ENCODE measurements around the gene PDE8B. TPM values are rescaled to one million over a fixed set of nuclear protein-coding genes. Genes with fewer than 3 reads are reported as not detected.

Gene PDE8B
- total and polyA plus RNA-seq, 2 experiments from 2014 or later, result 0.45 to 0.91 TPM

DNA sequence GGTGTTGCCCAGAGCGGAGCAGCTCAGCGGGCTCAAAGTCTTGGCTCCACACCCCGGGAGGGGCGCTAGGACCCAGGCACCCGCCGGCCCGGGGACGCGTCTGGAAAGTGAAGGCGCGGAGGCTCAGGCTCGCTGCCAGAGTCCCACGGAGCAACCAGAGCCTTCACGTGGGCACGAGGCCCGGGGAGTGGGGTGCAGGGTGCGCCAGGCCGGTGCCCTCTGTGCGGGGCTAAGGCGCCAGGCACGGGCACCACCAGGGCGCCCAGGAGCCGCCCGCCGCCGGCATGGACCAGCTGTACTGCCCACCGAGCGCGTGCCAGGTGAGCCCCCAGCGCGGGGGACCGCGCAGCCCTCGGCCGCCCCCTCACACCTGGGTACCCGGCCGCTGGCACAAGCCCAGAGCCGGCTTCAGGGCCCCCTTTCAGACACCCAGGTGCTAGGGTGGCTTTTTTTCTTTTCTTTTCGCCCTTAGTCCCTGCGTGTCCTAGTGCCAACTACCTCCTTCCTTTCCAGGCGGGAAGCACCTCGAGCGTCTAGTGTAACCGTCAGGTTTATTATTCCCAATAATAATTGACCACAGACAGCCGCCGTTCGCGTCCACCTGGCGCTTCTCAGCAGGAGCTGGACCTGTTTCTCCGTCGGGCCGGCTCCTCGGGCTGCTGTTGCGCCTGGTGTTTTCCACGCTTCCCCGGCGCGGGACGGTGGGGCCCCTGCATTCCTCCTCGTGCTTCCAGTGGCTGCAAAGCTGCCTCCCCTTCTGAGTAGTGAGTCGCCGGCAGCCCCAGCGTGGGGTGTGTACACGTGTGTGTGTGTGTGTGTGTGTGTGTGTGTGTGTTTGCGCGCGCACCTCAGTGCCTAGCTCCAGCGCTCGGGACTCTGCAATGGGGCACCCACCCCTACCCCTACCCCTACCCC is 30.1 kb upstream of the PDE8B start:
- H2AFZ ChIP-seq, result peak overlapping the region; percentile 96

DNA sequence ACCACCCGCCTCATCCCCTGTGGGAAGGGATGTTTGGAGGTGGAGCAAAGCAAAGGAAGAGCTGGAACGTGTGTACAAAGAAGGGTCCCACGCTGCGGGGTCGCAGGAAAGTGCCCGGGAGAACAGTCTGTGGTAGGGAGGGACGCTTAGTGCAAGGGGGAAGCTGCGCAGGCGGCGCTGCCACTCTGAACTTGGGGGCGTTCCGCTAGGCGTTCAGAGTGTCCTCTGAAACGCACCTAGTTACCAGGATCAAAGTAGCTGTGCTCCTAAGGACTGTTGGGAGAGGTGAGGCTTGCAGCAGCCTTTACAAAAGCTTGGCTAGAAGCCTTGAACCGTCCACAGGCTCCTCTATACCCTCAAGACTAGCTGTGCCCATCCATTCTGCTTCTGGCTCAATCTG is 29.3 kb upstream of the PDE8B start:
- peak overlapping the region; percentile 91 for H3K4me2 ChIP-seq
- peak overlapping the region; percentile 78; the same call in 1 of the 2 replicates for H2AFZ ChIP-seq
- no peaks in the 10 kb centered on the region for H3K79me2 ChIP-seq (replicated peaks; ENCODE audit: insufficient read depth)
- Mint-ChIP-seq H3K36me3 (ENCODE audit: low read depth) (no peaks in the 10 kb centered on the region), H3K27ac (no peak overlapping the region), H3K9me3 (no peaks in the 10 kb centered on the region), H3K27me3 (ENCODE audit: insufficient read depth, low read depth, poor library complexity) (peaks cover 32% of the 10 kb centered on the region), H3K4me1 (no peaks in the 10 kb centered on the region), H3K4me3 (peak overlapping the region; percentile 75)
- ATAC-seq, result peak; percentile 73
- H3K27ac ChIP-seq (ENCODE audit: low read depth), result no peak overlapping the region
- no peaks in the 10 kb centered on the region for H3K36me3 ChIP-seq (ENCODE audit: insufficient read depth)
- H3K9me2 ChIP-seq (ENCODE audit: insufficient read depth), result no peaks in the 10 kb centered on the region; the same call in 1 of the 2 replicates
- peak; percentile 58 for DNase-seq (ENCODE audit: low spot score)
- H3K4me1 ChIP-seq (ENCODE audit: insufficient read depth), result peaks cover 4% of the 10 kb centered on the region; the same call in 1 of the 2 replicates
- H4K20me1 ChIP-seq (replicated peaks; ENCODE audit: insufficient read depth), result peaks cover 7% of the 10 kb centered on the region
- H3F3A ChIP-seq (replicated peaks; ENCODE audit: low read depth), result no peaks in the 10 kb centered on the region
- peak overlapping the region; percentile 75 for H3K4me3 ChIP-seq
- H3K27me3 ChIP-seq (ENCODE audit: insufficient read depth), result peaks cover 42% of the 10 kb centered on the region
- TF ChIP-seq EZH2 (IDR thresholded peaks at IDR 0.05; ENCODE audit: low read depth, unreplicated experiment) (peak; percentile 22), EZH2phosphoT487 (IDR thresholded peaks at IDR 0.05; ENCODE audit: unreplicated experiment) (no peak)

More for the DNA sequence above, 30.1 kb upstream of the PDE8B start:
- H3K4me3 Mint-ChIP-seq, result peak overlapping the region; percentile 75
- H3K4me1 Mint-ChIP-seq, result no peaks in the 10 kb centered on the region
- TF ChIP-seq ZNF331 (CRISPR knock-in tag; IDR thresholded peaks at IDR 0.05; ENCODE audit: low read depth) (no peak), STAT1 (IDR thresholded peaks at IDR 0.05; ENCODE audit: unreplicated experiment) (no peak), JUNB (IDR thresholded peaks at IDR 0.05; ENCODE audit: unreplicated experiment) (no peak), CREB1 (CRISPR knock-in tag; IDR thresholded peaks at IDR 0.05; ENCODE audit: low read depth) (no peak), EZH2phosphoT487 (IDR thresholded peaks at IDR 0.05; ENCODE audit: unreplicated experiment) (no peak), EZH2 (IDR thresholded peaks at IDR 0.05; ENCODE audit: low read depth, unreplicated experiment) (peak; percentile 71)
- TF ChIP-seq, protein P1, sequence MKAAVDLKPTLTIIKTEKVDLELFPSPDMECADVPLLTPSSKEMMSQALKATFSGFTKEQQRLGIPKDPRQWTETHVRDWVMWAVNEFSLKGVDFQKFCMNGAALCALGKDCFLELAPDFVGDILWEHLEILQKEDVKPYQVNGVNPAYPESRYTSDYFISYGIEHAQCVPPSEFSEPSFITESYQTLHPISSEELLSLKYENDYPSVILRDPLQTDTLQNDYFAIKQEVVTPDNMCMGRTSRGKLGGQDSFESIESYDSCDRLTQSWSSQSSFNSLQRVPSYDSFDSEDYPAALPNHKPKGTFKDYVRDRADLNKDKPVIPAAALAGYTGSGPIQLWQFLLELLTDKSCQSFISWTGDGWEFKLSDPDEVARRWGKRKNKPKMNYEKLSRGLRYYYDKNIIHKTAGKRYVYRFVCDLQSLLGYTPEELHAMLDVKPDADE (IDR thresholded peaks at IDR 0.05), result no peak
- H3K79me2 ChIP-seq (replicated peaks; ENCODE audit: insufficient read depth), result no peaks in the 10 kb centered on the region
- H3K9me3 Mint-ChIP-seq, result no peaks in the 10 kb centered on the region
- H3K36me3 Mint-ChIP-seq (ENCODE audit: low read depth), result no peaks in the 10 kb centered on the region
- peaks cover 42% of the 10 kb centered on the region for H3K27me3 ChIP-seq (ENCODE audit: insufficient read depth)
- H3F3A ChIP-seq (replicated peaks; ENCODE audit: low read depth), result no peaks in the 10 kb centered on the region
- H3K9me2 ChIP-seq (ENCODE audit: insufficient read depth), result no peaks in the 10 kb centered on the region; the same call in 1 of the 2 replicates
- no peaks in the 10 kb centered on the region for H3K36me3 ChIP-seq (ENCODE audit: insufficient read depth)
- peaks cover 32% of the 10 kb centered on the region for H3K27me3 Mint-ChIP-seq (ENCODE audit: insufficient read depth, low read depth, poor library complexity)
- DNase-seq (ENCODE audit: low spot score) (peak; percentile 42), ATAC-seq (peak; percentile 80)
- H3K4me2 ChIP-seq, result peak overlapping the region; percentile 91
- no peak overlapping the region for H3K27ac Mint-ChIP-seq
- no peak overlapping the region for H3K27ac ChIP-seq (ENCODE audit: low read depth)
- H3K4me3 ChIP-seq, result peak overlapping the region; percentile 75
- peaks cover 7% of the 10 kb centered on the region for H4K20me1 ChIP-seq (replicated peaks; ENCODE audit: insufficient read depth)
- H3K4me1 ChIP-seq (ENCODE audit: insufficient read depth), result peaks cover 7% of the 10 kb centered on the region

Measured in GM23338 (cell line).